Measurements from ENCODE around the gene CD37. TPM values are rescaled to one million over a fixed set of nuclear protein-coding genes. Genes with fewer than 3 reads are reported as not detected.
"Not testable (repeated sequence)": the region's sequence is repeated elsewhere in the genome, so short reads cannot be mapped to it uniquely, and the experiment has no call there.

The CD37 gene
- total RNA-seq, 1 donor from 2014 or later: not detected

GRCh38 chr19:49371184-49371583 is 36.0 kb downstream of the CD37 start:
- H3K4me1 Mint-ChIP-seq (ENCODE audit: low read depth, unreplicated experiment): no peaks in the 10 kb centered on the region
- TF ChIP-seq CTCF (IDR thresholded peaks at IDR 0.05; ENCODE audit: partially characterized antibody, unreplicated experiment): no peak
- H3K9me3 Mint-ChIP-seq (ENCODE audit: unreplicated experiment): peaks cover 7% of the 10 kb centered on the region
- DNase-seq: no peak
- H3K36me3 Mint-ChIP-seq (ENCODE audit: unreplicated experiment): peaks cover 6% of the 10 kb centered on the region
- no peak overlapping the region for H3K4me3 Mint-ChIP-seq (ENCODE audit: unreplicated experiment)
- no peak overlapping the region for H3K27ac Mint-ChIP-seq (ENCODE audit: unreplicated experiment)
- H3K27me3 Mint-ChIP-seq (ENCODE audit: unreplicated experiment): peaks cover 10% of the 10 kb centered on the region

GRCh38 chr19:49373174-49373573 is 38.0 kb downstream of the CD37 start:
- H3K27me3 Mint-ChIP-seq (ENCODE audit: unreplicated experiment): peaks cover 11% of the 10 kb centered on the region
- H3K27ac Mint-ChIP-seq (ENCODE audit: unreplicated experiment); H3K4me3 Mint-ChIP-seq (ENCODE audit: unreplicated experiment); DNase-seq; H3K9me3 Mint-ChIP-seq (ENCODE audit: unreplicated experiment); H3K36me3 Mint-ChIP-seq (ENCODE audit: unreplicated experiment); H3K4me1 Mint-ChIP-seq (ENCODE audit: low read depth, unreplicated experiment): not testable (repeated sequence)

- peaks cover 1% of the 10 kb centered on the region for H3K9me3 Mint-ChIP-seq (ENCODE audit: unreplicated experiment)
- H3K36me3 Mint-ChIP-seq (ENCODE audit: unreplicated experiment): peaks cover 5% of the 10 kb centered on the region
- H3K27ac Mint-ChIP-seq (ENCODE audit: unreplicated experiment): no peak overlapping the region
- H3K4me3 Mint-ChIP-seq (ENCODE audit: unreplicated experiment): no peak overlapping the region
- no peak for DNase-seq
- peaks cover 9% of the 10 kb centered on the region for H3K27me3 Mint-ChIP-seq (ENCODE audit: unreplicated experiment)
- H3K4me1 Mint-ChIP-seq (ENCODE audit: low read depth, unreplicated experiment): no peaks in the 10 kb centered on the region
- TF ChIP-seq CTCF (IDR thresholded peaks at IDR 0.05; ENCODE audit: partially characterized antibody, unreplicated experiment): no peak
Measured at GRCh38 chr19:49374665-49375434, 39.6 kb downstream of the CD37 start.

GRCh38 chr19:49378512-49378911 is 43.3 kb downstream of the CD37 start:
- H3K27me3 Mint-ChIP-seq (ENCODE audit: unreplicated experiment): peaks cover 7% of the 10 kb centered on the region
- no peak overlapping the region for H3K4me3 Mint-ChIP-seq (ENCODE audit: unreplicated experiment)

GRCh38 chr19:49380391-49380790 is 45.2 kb downstream of the CD37 start:
- Mint-ChIP-seq H3K27ac (ENCODE audit: unreplicated experiment) (no peak overlapping the region), H3K4me3 (ENCODE audit: unreplicated experiment) (no peak overlapping the region), H3K9me3 (ENCODE audit: unreplicated experiment) (peaks cover 2% of the 10 kb centered on the region), H3K27me3 (ENCODE audit: unreplicated experiment) (peaks cover 4% of the 10 kb centered on the region), H3K36me3 (ENCODE audit: unreplicated experiment) (peaks cover 10% of the 10 kb centered on the region), H3K4me1 (ENCODE audit: low read depth, unreplicated experiment) (no peaks in the 10 kb centered on the region)
- no peak for TF ChIP-seq CTCF (IDR thresholded peaks at IDR 0.05; ENCODE audit: partially characterized antibody, unreplicated experiment)
- no peak for DNase-seq

More at GRCh38 chr19:49378512-49378911, 43.3 kb downstream of the CD37 start:
- H3K4me1 Mint-ChIP-seq (ENCODE audit: low read depth, unreplicated experiment): no peaks in the 10 kb centered on the region
- H3K36me3 Mint-ChIP-seq (ENCODE audit: unreplicated experiment): peaks cover 10% of the 10 kb centered on the region
- no peak for DNase-seq
- TF ChIP-seq CTCF (IDR thresholded peaks at IDR 0.05; ENCODE audit: partially characterized antibody, unreplicated experiment): no peak
- no peak overlapping the region for H3K27ac Mint-ChIP-seq (ENCODE audit: unreplicated experiment)
- peaks cover 2% of the 10 kb centered on the region for H3K9me3 Mint-ChIP-seq (ENCODE audit: unreplicated experiment)

Data from glutamatergic neuron (in vitro differentiated cells).